H9 (cell line): Measurements from ENCODE around the gene MCL1. TPM values are rescaled to one million over a fixed set of nuclear protein-coding genes. Genes with fewer than 3 reads are reported as not detected.

ENCODE experiments used
- DNase-seq: peaks from one replicate; pipeline ENCODE4 v3.0.0-alpha.2; 2017
- H2AFZ ChIP-seq: one replicate; pipeline ENCODE4 v1.6.1; 2013; ENCODE audit warnings: mild to moderate bottlenecking, low read length, control low read depth, moderate library complexity
- H2AK5ac ChIP-seq: 2 replicates; pipeline ENCODE4 v1.6.1; 2013; ENCODE audit warnings: low read length, control low read depth, mixed read lengths; ENCODE audit not compliant: insufficient read length
- H2BK120ac ChIP-seq: one replicate; pipeline ENCODE4 v1.6.1; 2013; ENCODE audit warnings: low read depth, mild to moderate bottlenecking, low read length, control low read depth, inconsistent platforms; ENCODE audit not compliant: poor library complexity, severe bottlenecking
- H2BK12ac ChIP-seq: 2 replicates; pipeline ENCODE4 v1.6.1; 2013; ENCODE audit warnings: low read length, control low read depth, mixed read lengths, low read depth; ENCODE audit not compliant: insufficient read length
- H2BK15ac ChIP-seq: 2 replicates; pipeline ENCODE4 v1.6.1; 2013; ENCODE audit warnings: low read depth, low read length, control low read depth
- H2BK20ac ChIP-seq: one replicate; pipeline ENCODE4 v1.6.1; 2013; ENCODE audit warnings: low read depth, mild to moderate bottlenecking, low read length, control low read depth, inconsistent platforms; ENCODE audit not compliant: poor library complexity, severe bottlenecking
- H2BK5ac ChIP-seq: 2 replicates; pipeline ENCODE4 v1.6.1; 2013; ENCODE audit warnings: low read length, control low read depth, mixed read lengths; ENCODE audit not compliant: insufficient read length
- H3K14ac ChIP-seq: 2 replicates; pipeline ENCODE4 v1.6.1; 2013; ENCODE audit warnings: low read length, control low read depth; ENCODE audit not compliant: insufficient read depth
- H3K18ac ChIP-seq: 2 replicates; pipeline ENCODE4 v1.6.1; 2013; ENCODE audit warnings: low read depth, mild to moderate bottlenecking, mixed read lengths, low read length, control low read depth; ENCODE audit not compliant: insufficient read length
- H3K23ac ChIP-seq: 2 replicates; pipeline ENCODE4 v1.6.1; 2013; ENCODE audit warnings: low read length, control low read depth, mixed read lengths, low read depth; ENCODE audit not compliant: insufficient read length
- H3K23me2 ChIP-seq: 2 replicates; pipeline ENCODE4 v1.6.1; 2013; ENCODE audit warnings: low read depth, mild to moderate bottlenecking, mixed read lengths, low read length, control low read depth; ENCODE audit not compliant: insufficient read length, poor library complexity, severe bottlenecking
- H3K27ac ChIP-seq: 2 replicates; pipeline ENCODE4 v1.5.1; 2013; ENCODE audit warnings: low read length, control low read depth, mixed read lengths, low read depth; ENCODE audit not compliant: insufficient read length
- H3K27me3 ChIP-seq: 2 replicates; pipeline ENCODE4 v1.6.1; 2013; ENCODE audit warnings: low read length, control low read depth, inconsistent platforms; ENCODE audit not compliant: insufficient read depth
- H3K4ac ChIP-seq: 2 replicates; pipeline ENCODE4 v1.6.1; 2013; ENCODE audit warnings: low read depth, mild to moderate bottlenecking, control low read depth, inconsistent platforms, low read length, moderate library complexity
- H3K4me1 ChIP-seq: 2 replicates; pipeline ENCODE4 v1.6.1; 2013; ENCODE audit warnings: low read length, control low read depth, inconsistent platforms; ENCODE audit not compliant: insufficient read depth
- H3K4me2 ChIP-seq: 2 replicates; pipeline ENCODE4 v1.6.1; 2013; ENCODE audit warnings: low read length, control low read depth, mixed read lengths; ENCODE audit not compliant: insufficient read length, insufficient read depth
- H3K56ac ChIP-seq: 2 replicates; pipeline ENCODE4 v1.6.1; 2013; ENCODE audit warnings: low read depth, mild to moderate bottlenecking, mixed read lengths, low read length, control low read depth; ENCODE audit not compliant: insufficient read length
- H3K79me1 ChIP-seq: 2 replicates; pipeline ENCODE4 v1.6.1; 2013; ENCODE audit warnings: low read depth, mild to moderate bottlenecking, moderate library complexity, low read length, control low read depth, inconsistent platforms; ENCODE audit not compliant: insufficient read depth, poor library complexity, severe bottlenecking
- H3K79me2 ChIP-seq: 2 replicates; pipeline ENCODE4 v1.6.1; 2013; ENCODE audit warnings: low read length, control low read depth, inconsistent platforms; ENCODE audit not compliant: insufficient read depth
- H3K9ac ChIP-seq: 2 replicates; pipeline ENCODE4 v1.6.1; 2013; ENCODE audit warnings: low read length, control low read depth, mixed read lengths; ENCODE audit not compliant: insufficient read length; ENCODE audit errors: extremely low read depth
- H3K9me3 ChIP-seq: one replicate; pipeline ENCODE4 v1.6.1; 2013; ENCODE audit warnings: low read depth, low read length, inconsistent platforms; ENCODE audit not compliant: control insufficient read depth
- H3T11ph ChIP-seq: one replicate; pipeline ENCODE4 v1.6.1; 2013; ENCODE audit warnings: mild to moderate bottlenecking, low read length, control low read depth, inconsistent platforms
- H4K20me1 ChIP-seq: one replicate; pipeline ENCODE4 v1.6.1; 2013; ENCODE audit not compliant: control insufficient read depth, insufficient read length, insufficient read depth
- H4K5ac ChIP-seq: 2 replicates; pipeline ENCODE4 v1.6.1; 2013; ENCODE audit warnings: low read depth, mild to moderate bottlenecking, mixed read lengths, low read length, control low read depth; ENCODE audit not compliant: insufficient read length
- H4K8ac ChIP-seq: replicated peaks from 2 replicates; pipeline ENCODE4 v1.6.1; 2013; ENCODE audit warnings: low read length, control low read depth, mixed read lengths, low read depth; ENCODE audit not compliant: insufficient read length
- H4K91ac ChIP-seq: 2 replicates; pipeline ENCODE4 v1.6.1; 2013; ENCODE audit warnings: low read depth, mild to moderate bottlenecking, moderate library complexity, mixed read lengths, low read length, control low read depth; ENCODE audit not compliant: insufficient read length
- H3K27ac Mint-ChIP-seq, 3 experiments: 2 replicates in 2 of 3; 3 replicates in 1 of 3; pipeline ENCODE4 v1.8.0; 2020 to 2021; ENCODE audit warnings: mixed read lengths in 3 of 3, mild to moderate bottlenecking in 1 of 3, moderate library complexity in 1 of 3
- H3K27me3 Mint-ChIP-seq: 2 replicates; pipeline ENCODE4 v1.8.0; 2021; ENCODE audit warnings: low read depth, mild to moderate bottlenecking, moderate library complexity, mixed read lengths
- H3K36me3 Mint-ChIP-seq, 3 experiments: 2 replicates in 2 of 3; 3 replicates in 1 of 3; pipeline ENCODE4 v1.8.0; 2020 to 2021; ENCODE audit warnings: low read depth in 3 of 3, mixed read lengths in 3 of 3; ENCODE audit not compliant: insufficient read depth in 1 of 3
- H3K4me1 Mint-ChIP-seq, 2 experiments: 2 replicates each; pipeline ENCODE4 v1.8.0; 2020; ENCODE audit warnings: mixed read lengths in 2 of 2
- H3K4me3 Mint-ChIP-seq, 2 experiments: 2 replicates in 1 of 2; 3 replicates in 1 of 2; pipeline ENCODE4 v1.8.0; 2020 to 2021; ENCODE audit warnings: mild to moderate bottlenecking in 2 of 2, mixed read lengths in 2 of 2, moderate library complexity in 1 of 2
- H3K9me3 Mint-ChIP-seq, 2 experiments: 2 replicates in 1 of 2; 3 replicates in 1 of 2; pipeline ENCODE4 v1.8.0; 2020; ENCODE audit warnings: mild to moderate bottlenecking in 2 of 2, mixed read lengths in 2 of 2, moderate library complexity in 1 of 2
- CTCF ChIP-seq: fragments of 200-600 bp; sonication (generic); conservative IDR thresholded peaks from 3 replicates; pipeline ENCODE4 v1.8.0; 2021; ENCODE audit warnings: antibody characterized with exemption, mild to moderate bottlenecking
- WGBS: extraction: QIAGEN DNeasy Blood & Tissue Kit; methylation state at CpG from one replicate; pipeline ENCODE4 v1.1.7; 2013; ENCODE audit warnings: missing lambda C conversion rate, low lambda C conversion rate, mixed read lengths; ENCODE audit not compliant: insufficient read length; ENCODE audit errors: extremely low coverage; 5-methylcytosine and 5-hydroxymethylcytosine counted together
- total RNA-seq: library from RNA; stranded (reverse); gene quantifications from 2 replicates; pipeline ENCODE4 v1.2.1, GENCODE V29; 2021

Gene MCL1
- total RNA-seq, 1 experiment from 2014 or later = 247 TPM

- Histone ChIP-seq H2BK5ac (no peak overlapping the region), H2BK15ac (no peak overlapping the region), H3K23ac (no peak overlapping the region), H3K9ac (no peak overlapping the region), H3K14ac (no peak overlapping the region), H3K4me1 (peaks cover 4% of the 10 kb centered on the region; the same call in 1 of the 2 replicates), H3K79me2 (no peaks in the 10 kb centered on the region), H2BK20ac (no peak overlapping the region), H3K79me1 (no peaks in the 10 kb centered on the region), H3K27ac (no peak overlapping the region), H3T11ph (no peak overlapping the region), H4K8ac (no peak overlapping the region), H4K5ac (no peak overlapping the region), H3K4me2 (no peak overlapping the region), H4K20me1 (no peaks in the 10 kb centered on the region), H2BK12ac (no peak overlapping the region), H3K18ac (no peak overlapping the region), H3K4ac (no peak overlapping the region), H2AFZ (no peak overlapping the region), H3K9me3 (no peaks in the 10 kb centered on the region), H3K56ac (no peak overlapping the region), H3K23me2 (peaks cover 11% of the 10 kb centered on the region), H2BK120ac (no peak overlapping the region), H2AK5ac (no peak overlapping the region), H4K91ac (no peak overlapping the region), H3K27me3 (no peaks in the 10 kb centered on the region)
- no peaks in the 10 kb centered on the region for H3K27me3 Mint-ChIP-seq
- TF ChIP-seq CTCF = no peak
- no peak overlapping the region for H3K4me3 Mint-ChIP-seq
- H3K36me3 Mint-ChIP-seq = peaks cover 3 to 5% (median 5%) of the 10 kb centered on the region in 3 experiments; a peak in 5 of 7 replicates
- H3K27ac Mint-ChIP-seq = no peak overlapping the region; a peak in 2 of 7 replicates
- WGBS = no CpG with 5 or more reads among the region's 15 CpGs
- DNase-seq = peak; percentile 20
- no peaks in the 10 kb centered on the region for H3K9me3 Mint-ChIP-seq
- H3K4me1 Mint-ChIP-seq = peaks cover 27 to 39% of the 10 kb centered on the region in 2 experiments
Measured at GRCh38 chr1:150558303-150558704, 21.1 kb downstream of the MCL1 start.
